Ectodermal cell (in vitro differentiated cells): Measurements from ENCODE around the gene CCL3.
"Not testable (repeated sequence)": the region's sequence is repeated elsewhere in the genome, so short reads cannot be mapped to it uniquely, and the experiment has no call there.

Experiments
- H3K27ac ChIP-seq: 2 replicates; pipeline ENCODE4 v1.7.0; 2013; ENCODE audit warnings: mild to moderate bottlenecking, low read depth, low read length; ENCODE audit not compliant: insufficient read depth, poor library complexity, severe bottlenecking
- H3K27me3 ChIP-seq: 2 replicates; pipeline ENCODE4 v1.7.0; 2013; ENCODE audit warnings: mild to moderate bottlenecking, low read length; ENCODE audit not compliant: insufficient read depth, control insufficient read depth, poor library complexity, severe bottlenecking
- H3K36me3 ChIP-seq: one replicate; pipeline ENCODE4 v1.7.0; 2013; ENCODE audit warnings: low read length; ENCODE audit not compliant: control insufficient read depth, insufficient read depth
- H3K4me1 ChIP-seq: one replicate; pipeline ENCODE4 v1.7.0; 2013; ENCODE audit warnings: low read length; ENCODE audit not compliant: control insufficient read depth, insufficient read depth
- H3K4me3 ChIP-seq: 2 replicates; pipeline ENCODE4 v1.7.0; 2013; ENCODE audit warnings: low read depth, low read length, control low read depth; ENCODE audit not compliant: insufficient read depth
- H3K9me3 ChIP-seq: 2 replicates; pipeline ENCODE4 v1.7.0; 2013; ENCODE audit warnings: mild to moderate bottlenecking, low read length, moderate library complexity; ENCODE audit not compliant: control insufficient read depth
- WGBS, 2 experiments: methylation state at CpG; one replicate each; pipeline ENCODE4 v1.1.7; 2013; ENCODE audit warnings: missing lambda C conversion rate in 2 of 2; 5-methylcytosine and 5-hydroxymethylcytosine counted together

The CCL3 gene

GRCh38 chr17:36115649-36115977 is 25.7 kb upstream of the CCL3 start:
- not testable (repeated sequence) for H3K27me3 ChIP-seq, H3K27ac ChIP-seq, H3K4me1 ChIP-seq, H3K9me3 ChIP-seq, H3K4me3 ChIP-seq, H3K36me3 ChIP-seq

- not testable (repeated sequence) for H3K36me3 ChIP-seq, H3K9me3 ChIP-seq, H3K27me3 ChIP-seq, H3K4me3 ChIP-seq, H3K27ac ChIP-seq, H3K4me1 ChIP-seq
- 92 to 94% methylated on average over 4 of the region's 5 CpGs for WGBS, 2 experiments
Observed at GRCh38 chr17:36114971-36115648, 25.2 kb upstream of the CCL3 start.

- not testable (repeated sequence) for H3K27me3 ChIP-seq, H3K27ac ChIP-seq, H3K36me3 ChIP-seq, H3K4me1 ChIP-seq, H3K9me3 ChIP-seq, H3K4me3 ChIP-seq
- WGBS, 2 experiments = 87 to 100% methylated on average over 1 of the region's 1 CpG
Observed at GRCh38 chr17:36113131-36113530, 23.2 kb upstream of the CCL3 start.

- Histone ChIP-seq H3K9me3 (no peaks in the 10 kb centered on the region), H3K4me3 (no peak overlapping the region), H3K4me1 (no peaks in the 10 kb centered on the region), H3K27me3 (no peaks in the 10 kb centered on the region), H3K27ac (no peak overlapping the region), H3K36me3 (no peaks in the 10 kb centered on the region)
Observed at GRCh38 chr17:36112572-36112971, 22.6 kb upstream of the CCL3 start.

GRCh38 chr17:36111068-36111490 is 21.1 kb upstream of the CCL3 start:
- Histone ChIP-seq H3K27ac (no peak overlapping the region), H3K9me3 (no peaks in the 10 kb centered on the region), H3K4me3 (no peak overlapping the region), H3K4me1 (no peaks in the 10 kb centered on the region), H3K27me3 (no peaks in the 10 kb centered on the region), H3K36me3 (no peaks in the 10 kb centered on the region)
- WGBS, 2 experiments = 93 to 97% methylated on average over 4 of the region's 4 CpGs

GRCh38 chr17:36108265-36108664 is 18.3 kb upstream of the CCL3 start:
- H3K27me3 ChIP-seq, H3K27ac ChIP-seq, H3K9me3 ChIP-seq, H3K4me1 ChIP-seq, H3K4me3 ChIP-seq, H3K36me3 ChIP-seq: not testable (repeated sequence)
- 90 to 92% methylated on average over 5 of the region's 5 CpGs for WGBS, 2 experiments

- 97% methylated on average over 3 of the region's 3 CpGs; no CpG with 5 or more reads in 1 of the 2 experiments for WGBS, 2 experiments
- no peaks in the 10 kb centered on the region for H3K36me3 ChIP-seq
- H3K4me1 ChIP-seq = no peaks in the 10 kb centered on the region
- no peaks in the 10 kb centered on the region for H3K27me3 ChIP-seq
- no peak overlapping the region for H3K27ac ChIP-seq
- no peaks in the 10 kb centered on the region for H3K9me3 ChIP-seq
- no peak overlapping the region for H3K4me3 ChIP-seq
Observed at GRCh38 chr17:36107660-36108059, 17.7 kb upstream of the CCL3 start.

GRCh38 chr17:36106493-36106835 is 16.5 kb upstream of the CCL3 start:
- no peaks in the 10 kb centered on the region for H3K27me3 ChIP-seq
- WGBS, 2 experiments = 92 to 95% methylated on average over 6 of the region's 6 CpGs
- H3K4me1 ChIP-seq = no peaks in the 10 kb centered on the region
- no peak overlapping the region for H3K4me3 ChIP-seq
- H3K9me3 ChIP-seq = no peaks in the 10 kb centered on the region
- H3K36me3 ChIP-seq = no peaks in the 10 kb centered on the region
- no peak overlapping the region for H3K27ac ChIP-seq

- H3K27ac ChIP-seq = no peak overlapping the region
- no peaks in the 10 kb centered on the region for H3K9me3 ChIP-seq
- H3K27me3 ChIP-seq = no peaks in the 10 kb centered on the region
- no peak overlapping the region for H3K4me3 ChIP-seq
- no peaks in the 10 kb centered on the region for H3K36me3 ChIP-seq
- H3K4me1 ChIP-seq = no peaks in the 10 kb centered on the region
- 92 to 94% methylated on average over 3 to 5 of the region's 5 CpGs for WGBS, 2 experiments
Observed at GRCh38 chr17:36105781-36106492, 16.0 kb upstream of the CCL3 start.

GRCh38 chr17:36104701-36105181 is 14.8 kb upstream of the CCL3 start:
- H3K9me3 ChIP-seq = no peaks in the 10 kb centered on the region
- no peaks in the 10 kb centered on the region for H3K36me3 ChIP-seq
- no peaks in the 10 kb centered on the region for H3K4me1 ChIP-seq
- WGBS, 2 experiments = 83 to 89% methylated on average over 4 of the region's 4 CpGs
- no peak overlapping the region for H3K27ac ChIP-seq
- H3K27me3 ChIP-seq = no peaks in the 10 kb centered on the region
- H3K4me3 ChIP-seq = no peak overlapping the region
